Measurements from ENCODE around the gene SEMA4F.

The SEMA4F gene

GRCh38 chr2:74708296-74708695, 54.2 kb downstream of the SEMA4F start:
- no peak for DNase-seq

- peak; percentile 56 for DNase-seq
Measured at GRCh38 chr2:74708883-74709282, 54.8 kb downstream of the SEMA4F start.

- no peak for DNase-seq
Measured at GRCh38 chr2:74712223-74713053, 58.4 kb downstream of the SEMA4F start.

- DNase-seq = no peak
Measured at GRCh38 chr2:74714691-74715080, 60.6 kb downstream of the SEMA4F start.

- peak; percentile 86 for DNase-seq
Measured at GRCh38 chr2:74715081-74715791, 61.2 kb downstream of the SEMA4F start.

GRCh38 chr2:74715880-74716279, 61.8 kb downstream of the SEMA4F start:
- DNase-seq = no peak

- no peak for DNase-seq
Measured at GRCh38 chr2:74719066-74719465, 65.0 kb downstream of the SEMA4F start.

GRCh38 chr2:74721316-74721715, 67.3 kb downstream of the SEMA4F start:
- no peak for DNase-seq

- DNase-seq = no peak
Measured at GRCh38 chr2:74724496-74724895, 70.4 kb downstream of the SEMA4F start.

GRCh38 chr2:74725287-74725686, 71.2 kb downstream of the SEMA4F start:
- no peak for DNase-seq

- DNase-seq = no peak
Measured at GRCh38 chr2:74728842-74729241, 74.8 kb downstream of the SEMA4F start.

GRCh38 chr2:74730530-74730929, 76.5 kb downstream of the SEMA4F start:
- DNase-seq = no peak
